ENCODE results near the gene LPP. TPM values are rescaled to one million over a fixed set of nuclear protein-coding genes. Genes with fewer than 3 reads are reported as not detected.

The LPP gene
- total and polyA plus RNA-seq, 2 of the 4 experiments (the other 2 are of a cell fraction), result 16.0 to 130 TPM

GRCh38 chr3:188513662-188514328, 359.8 kb downstream of the LPP start:
- H3K18ac ChIP-seq (ENCODE audit: low read depth, low read length), result no peak overlapping the region
- TF ChIP-seq POLR2A (IDR thresholded peaks at IDR 0.05; ENCODE audit: low read depth, low read length) (no peak), ELK1 (IDR thresholded peaks at IDR 0.05; ENCODE audit: borderline replicate concordance, low read depth, low read length) (no peak), CTCF (conservative IDR thresholded peaks at IDR 0.05; ENCODE audit: low read depth, low read length) (no peak), SMC3 (IDR thresholded peaks at IDR 0.05; ENCODE audit: low read depth, low read length) (no peak), RCOR1 (IDR thresholded peaks at IDR 0.05; ENCODE audit: insufficient replicate concordance, low read length) (no peak), CEBPB (IDR thresholded peaks at IDR 0.05; ENCODE audit: low read depth, low read length) (no peak), RFX5 (IDR thresholded peaks at IDR 0.05; ENCODE audit: low read depth, low read length) (no peak), NFE2L2 (IDR thresholded peaks at IDR 0.05; ENCODE audit: low read depth, low read length) (no peak), FOS (IDR thresholded peaks at IDR 0.05; ENCODE audit: low read depth, low read length) (no peak), BHLHE40 (IDR thresholded peaks at IDR 0.05; ENCODE audit: low read depth, low read length) (no peak), MAZ (IDR thresholded peaks at IDR 0.05; ENCODE audit: borderline replicate concordance, low read depth, low read length) (no peak), RAD21 (IDR thresholded peaks at IDR 0.05; ENCODE audit: low read length) (no peak), USF2 (IDR thresholded peaks at IDR 0.05; ENCODE audit: low read depth, low read length) (no peak), CHD1 (IDR thresholded peaks at IDR 0.05; ENCODE audit: low read depth, low read length) (no peak), MAFK (IDR thresholded peaks at IDR 0.05; ENCODE audit: low read depth, low read length) (no peak)

More at GRCh38 chr3:188513662-188514328, 359.8 kb downstream of the LPP start:
- dilution Hi-C loops (cut with HindIII; ENCODE audit: low sequenced_read_pairs, unreplicated experiment) (no loop called here), in situ Hi-C loops (cut with MboI; ENCODE audit: low sequenced_read_pairs) (no loop called here), intact Hi-C loops (cut with micrococcal nuclease) (no loop called here)
- ChIA-PET CTCF (interaction anchor here (0.6 to 0.7 kb wide), 2 partner anchors 12 to 663 kb away, joined by 3 read pairs; no protein-coding TSS in a partner anchor), POLR2A (ENCODE audit: unreplicated experiment) (no interaction called here)
- Histone ChIP-seq H3K14ac (replicated peaks; ENCODE audit: low read depth, low read length) (no peak overlapping the region), H2AK9ac (replicated peaks; ENCODE audit: low read depth, low read length, poor library complexity) (no peak overlapping the region), H3K9ac (ENCODE audit: low read depth, low read length) (no peak overlapping the region), H3K9me1 (ENCODE audit: insufficient read depth, low read length) (peaks cover 6% of the 10 kb centered on the region; the same call in 1 of the 2 replicates), H3K56ac (ENCODE audit: extremely low read depth, insufficient read depth, low read length) (no peak overlapping the region), H3K9me3 (ENCODE audit: control insufficient read depth, insufficient read depth, low read length) (no peaks in the 10 kb centered on the region), H2BK120ac (ENCODE audit: low read depth, low read length) (no peak overlapping the region), H3K4me1 (ENCODE audit: control insufficient read depth, insufficient read depth, low read length) (peaks cover 4% of the 10 kb centered on the region; the same call in 1 of the 2 replicates), H2AK5ac (ENCODE audit: low read depth, low read length) (no peak overlapping the region), H2BK5ac (ENCODE audit: low read depth, low read length, poor library complexity, severe bottlenecking) (no peak overlapping the region), H3K23ac (ENCODE audit: low read depth, low read length) (0 out of 2 replicates have a peak overlapping the region, but pooled peaks have one; percentile 8), H2AFZ (replicated peaks; ENCODE audit: low read length, poor library complexity) (no peak overlapping the region), H2BK15ac (ENCODE audit: low read depth, low read length) (no peak overlapping the region), H4K8ac (ENCODE audit: low read depth in 2 of 2, low read length in 2 of 2) (peak overlapping the region in 1 of 2 experiments; percentile 13; a peak in 1 of 4 replicates), H3K36me3 (ENCODE audit: control insufficient read depth, insufficient read depth, low read length) (no peaks in the 10 kb centered on the region), H3K79me1 (ENCODE audit: low read depth in 1 of 2, low read length in 2 of 2) (peaks cover 38 to 78% of the 10 kb centered on the region in 2 experiments), H3K4ac (ENCODE audit: low read depth, low read length) (peak overlapping the region; percentile 8; the same call in 1 of the 2 replicates), H2BK20ac (ENCODE audit: low read depth, low read length) (no peak overlapping the region), H4K20me1 (ENCODE audit: insufficient read depth, low read length) (peaks cover 17% of the 10 kb centered on the region; the same call in 1 of the 2 replicates), H3K27me3 (ENCODE audit: control insufficient read depth, insufficient read depth, low read length) (no peaks in the 10 kb centered on the region), H3K4me3 (ENCODE audit: insufficient read depth, low read depth, low read length) (no peak overlapping the region), H3K27ac (ENCODE audit: insufficient read depth, low read length) (no peak overlapping the region), H4K91ac (ENCODE audit: insufficient read depth, low read depth, low read length) (no peak overlapping the region), H4K5ac (ENCODE audit: low read depth, low read length) (no peak overlapping the region), H3K4me2 (ENCODE audit: low read depth, low read length) (no peak overlapping the region)
- BruUV-seq (replicated peaks), result no TSS peak
- DNase-seq, result no peak
- 100% methylated on average over 1 of the region's 7 CpGs for WGBS, 2 experiments (ENCODE audit: extremely low coverage in 2 of 2, insufficient read length in 1 of 2)
- no peak for ATAC-seq (ENCODE audit: low read depth)
